HepG2 (cell line): ENCODE measurements around the gene RPRD2. TPM values are rescaled to one million over a fixed set of nuclear protein-coding genes. Genes with fewer than 3 reads are reported as not detected.

Experiments used
- EHMT2 ChIP-seq: fragments of 200-600 bp; sonication (generic); IDR thresholded peaks from 2 replicates; pipeline ENCODE4 v1.7.0; 2017; ENCODE audit warnings: antibody characterized with exemption, low read depth, low read length, borderline replicate concordance
- FOSL2 ChIP-seq: sonication (generic); formaldehyde crosslinking; IDR thresholded peaks from 2 replicates; pipeline ENCODE4 v1.4.0; 2020; ENCODE audit warnings: missing genetic modification reagents
- KAT7 ChIP-seq: IDR thresholded peaks from 2 replicates; pipeline ENCODE4 v1.6.1; 2018; ENCODE audit warnings: borderline replicate concordance, missing compliant biosample characterization
- REL ChIP-seq: sonication (generic); formaldehyde crosslinking; conservative IDR thresholded peaks from 2 replicates; pipeline ENCODE4 v1.8.0; 2022; ENCODE audit warnings: mild to moderate bottlenecking, missing genetic modification reagents, moderate library complexity
- TARDBP ChIP-seq: sonication (generic); formaldehyde crosslinking; IDR thresholded peaks from 2 replicates; pipeline ENCODE4 v1.8.0; 2022; ENCODE audit warnings: mild to moderate bottlenecking, missing genetic modification reagents
- ZNF343 ChIP-seq: sonication (generic); formaldehyde crosslinking; IDR thresholded peaks from 2 replicates; pipeline ENCODE4 v1.4.0; 2020; ENCODE audit warnings: mild to moderate bottlenecking, missing genetic modification reagents
- ZNF672 ChIP-seq: sonication (generic); formaldehyde crosslinking; IDR thresholded peaks from 2 replicates; pipeline ENCODE4 v1.8.1; 2022; ENCODE audit warnings: missing genetic modification reagents
- polyA plus RNA-seq, 8 experiments: library from polyadenylated mRNA; depleted of rRNA in 3 of 8; stranded (reverse) in 7 of 8; unstranded in 1 of 8; fragments of >200 nt; fragmentation: Illumina TruSeq in 4 of 8; extraction: Trizol in 4 of 8; gene quantifications; 2 replicates each; pipeline versions ENCODE4 v1.2.1 to v1.2.3, GENCODE V29; 2011 to 2016; ENCODE audit warnings: low read depth in 4 of 8, missing spikeins in 1 of 8, mixed read lengths in 1 of 8; ENCODE audit not compliant: insufficient read depth in 1 of 8
- total RNA-seq, 5 experiments: library from RNA; depleted of rRNA; stranded (reverse); fragments of >200 nt; fragmentation: Illumina TruSeq; extraction: Trizol; gene quantifications; 2 replicates each; pipeline ENCODE4 v1.2.3, GENCODE V29; 2016; ENCODE audit warnings: low read depth in 1 of 5
- TF ChIP-seq, protein P1 (sequence below), 2 experiments: sonication (generic) in 1 of 2; formaldehyde crosslinking in 1 of 2; IDR thresholded peaks; 2 replicates each; pipeline versions ENCODE4 v1.5.1 to v1.6.1; 2011 to 2020; ENCODE audit warnings: borderline replicate concordance in 1 of 2, low read depth in 1 of 2, low read length in 1 of 2, mild to moderate bottlenecking in 1 of 2, missing genetic modification reagents in 1 of 2, moderate library complexity in 1 of 2
- TF ChIP-seq, protein P2 (sequence below): sonication (generic); formaldehyde crosslinking; IDR thresholded peaks from 2 replicates; pipeline ENCODE4 v1.4.0; 2020; ENCODE audit warnings: mild to moderate bottlenecking, missing genetic modification reagents
- TF ChIP-seq, protein P3 (sequence below): sonication (generic); formaldehyde crosslinking; IDR thresholded peaks from 2 replicates; pipeline ENCODE4 v1.4.0; 2020; ENCODE audit warnings: missing genetic modification reagents
- TF ChIP-seq, protein P4 (sequence below), 2 experiments: sonication (generic) in 1 of 2; formaldehyde crosslinking in 1 of 2; IDR thresholded peaks; 2 replicates each; pipeline versions ENCODE4 v1.4.0 to v1.6.1; 2018 to 2020; ENCODE audit warnings: missing genetic modification reagents in 2 of 2, borderline replicate concordance in 1 of 2, low read depth in 1 of 2, mild to moderate bottlenecking in 1 of 2, missing biosample characterization in 1 of 2

RPRD2 gene
- total and polyA plus RNA-seq, 2 of the 13 experiments (the other 11 are each of a cell fraction or from before 2014, with no cell fraction given), result 8.0 to 8.9 TPM

DNA sequence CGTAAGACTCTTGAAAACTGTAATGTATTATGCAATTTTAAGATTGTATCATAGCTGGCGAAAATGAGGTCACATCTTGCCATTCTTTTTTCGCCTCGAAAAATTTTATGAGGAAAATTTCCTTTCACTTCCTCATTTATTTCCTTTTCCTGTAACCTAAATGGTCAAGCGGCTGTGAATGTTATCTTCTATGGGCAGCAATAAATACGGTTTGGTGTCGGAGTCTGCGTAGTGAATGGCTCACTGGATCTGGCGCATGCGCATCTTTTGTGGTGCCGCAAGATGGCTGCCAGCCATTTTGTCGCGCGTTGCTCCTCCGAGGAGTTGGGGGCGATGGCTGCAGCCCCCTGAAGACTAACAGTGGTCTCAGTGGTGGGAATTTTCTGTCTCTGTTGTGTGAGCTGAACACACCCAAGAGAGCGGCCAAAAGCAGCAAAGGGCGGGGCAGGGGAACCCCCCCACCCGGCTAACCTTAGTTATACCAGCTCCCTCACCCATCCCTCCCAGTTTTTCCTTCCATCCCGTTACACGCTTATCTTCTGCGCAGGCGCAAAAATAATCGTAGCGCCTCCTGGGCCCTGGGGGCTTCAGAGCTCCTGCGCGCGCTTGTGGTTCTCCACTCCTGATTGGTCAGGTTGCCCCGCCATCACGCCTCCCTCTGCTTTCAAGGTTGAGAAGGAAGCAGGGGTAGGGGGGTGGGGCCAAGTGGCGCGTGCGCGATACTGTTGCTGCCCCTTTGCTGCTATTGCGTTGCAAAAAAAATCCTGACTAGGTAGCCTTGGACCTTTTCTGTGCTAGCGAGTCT, at the start of gene RPRD2 (continued):
- TF ChIP-seq REL (CRISPR knock-in tag), result no peak
- TF ChIP-seq EHMT2, result no peak
- no peak for TF ChIP-seq ZNF343 (CRISPR knock-in tag)
- peak; percentile 32; the same call in 1 of the 2 replicates for TF ChIP-seq KAT7 (CRISPR knock-in tag)
- TF ChIP-seq, protein P1, sequence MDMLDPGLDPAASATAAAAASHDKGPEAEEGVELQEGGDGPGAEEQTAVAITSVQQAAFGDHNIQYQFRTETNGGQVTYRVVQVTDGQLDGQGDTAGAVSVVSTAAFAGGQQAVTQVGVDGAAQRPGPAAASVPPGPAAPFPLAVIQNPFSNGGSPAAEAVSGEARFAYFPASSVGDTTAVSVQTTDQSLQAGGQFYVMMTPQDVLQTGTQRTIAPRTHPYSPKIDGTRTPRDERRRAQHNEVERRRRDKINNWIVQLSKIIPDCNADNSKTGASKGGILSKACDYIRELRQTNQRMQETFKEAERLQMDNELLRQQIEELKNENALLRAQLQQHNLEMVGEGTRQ (IDR thresholded peaks at IDR 0.05; ENCODE audit: low read depth, low read length), result no peak
- TF ChIP-seq, protein P1 (CRISPR knock-in tag; IDR thresholded peaks at IDR 0.05; ENCODE audit: borderline replicate concordance), result 0 out of 2 replicates have a peak, but pooled peaks have one; percentile 47
- no peak for TF ChIP-seq ZNF672 (CRISPR knock-in tag)
- TF ChIP-seq, protein P2, sequence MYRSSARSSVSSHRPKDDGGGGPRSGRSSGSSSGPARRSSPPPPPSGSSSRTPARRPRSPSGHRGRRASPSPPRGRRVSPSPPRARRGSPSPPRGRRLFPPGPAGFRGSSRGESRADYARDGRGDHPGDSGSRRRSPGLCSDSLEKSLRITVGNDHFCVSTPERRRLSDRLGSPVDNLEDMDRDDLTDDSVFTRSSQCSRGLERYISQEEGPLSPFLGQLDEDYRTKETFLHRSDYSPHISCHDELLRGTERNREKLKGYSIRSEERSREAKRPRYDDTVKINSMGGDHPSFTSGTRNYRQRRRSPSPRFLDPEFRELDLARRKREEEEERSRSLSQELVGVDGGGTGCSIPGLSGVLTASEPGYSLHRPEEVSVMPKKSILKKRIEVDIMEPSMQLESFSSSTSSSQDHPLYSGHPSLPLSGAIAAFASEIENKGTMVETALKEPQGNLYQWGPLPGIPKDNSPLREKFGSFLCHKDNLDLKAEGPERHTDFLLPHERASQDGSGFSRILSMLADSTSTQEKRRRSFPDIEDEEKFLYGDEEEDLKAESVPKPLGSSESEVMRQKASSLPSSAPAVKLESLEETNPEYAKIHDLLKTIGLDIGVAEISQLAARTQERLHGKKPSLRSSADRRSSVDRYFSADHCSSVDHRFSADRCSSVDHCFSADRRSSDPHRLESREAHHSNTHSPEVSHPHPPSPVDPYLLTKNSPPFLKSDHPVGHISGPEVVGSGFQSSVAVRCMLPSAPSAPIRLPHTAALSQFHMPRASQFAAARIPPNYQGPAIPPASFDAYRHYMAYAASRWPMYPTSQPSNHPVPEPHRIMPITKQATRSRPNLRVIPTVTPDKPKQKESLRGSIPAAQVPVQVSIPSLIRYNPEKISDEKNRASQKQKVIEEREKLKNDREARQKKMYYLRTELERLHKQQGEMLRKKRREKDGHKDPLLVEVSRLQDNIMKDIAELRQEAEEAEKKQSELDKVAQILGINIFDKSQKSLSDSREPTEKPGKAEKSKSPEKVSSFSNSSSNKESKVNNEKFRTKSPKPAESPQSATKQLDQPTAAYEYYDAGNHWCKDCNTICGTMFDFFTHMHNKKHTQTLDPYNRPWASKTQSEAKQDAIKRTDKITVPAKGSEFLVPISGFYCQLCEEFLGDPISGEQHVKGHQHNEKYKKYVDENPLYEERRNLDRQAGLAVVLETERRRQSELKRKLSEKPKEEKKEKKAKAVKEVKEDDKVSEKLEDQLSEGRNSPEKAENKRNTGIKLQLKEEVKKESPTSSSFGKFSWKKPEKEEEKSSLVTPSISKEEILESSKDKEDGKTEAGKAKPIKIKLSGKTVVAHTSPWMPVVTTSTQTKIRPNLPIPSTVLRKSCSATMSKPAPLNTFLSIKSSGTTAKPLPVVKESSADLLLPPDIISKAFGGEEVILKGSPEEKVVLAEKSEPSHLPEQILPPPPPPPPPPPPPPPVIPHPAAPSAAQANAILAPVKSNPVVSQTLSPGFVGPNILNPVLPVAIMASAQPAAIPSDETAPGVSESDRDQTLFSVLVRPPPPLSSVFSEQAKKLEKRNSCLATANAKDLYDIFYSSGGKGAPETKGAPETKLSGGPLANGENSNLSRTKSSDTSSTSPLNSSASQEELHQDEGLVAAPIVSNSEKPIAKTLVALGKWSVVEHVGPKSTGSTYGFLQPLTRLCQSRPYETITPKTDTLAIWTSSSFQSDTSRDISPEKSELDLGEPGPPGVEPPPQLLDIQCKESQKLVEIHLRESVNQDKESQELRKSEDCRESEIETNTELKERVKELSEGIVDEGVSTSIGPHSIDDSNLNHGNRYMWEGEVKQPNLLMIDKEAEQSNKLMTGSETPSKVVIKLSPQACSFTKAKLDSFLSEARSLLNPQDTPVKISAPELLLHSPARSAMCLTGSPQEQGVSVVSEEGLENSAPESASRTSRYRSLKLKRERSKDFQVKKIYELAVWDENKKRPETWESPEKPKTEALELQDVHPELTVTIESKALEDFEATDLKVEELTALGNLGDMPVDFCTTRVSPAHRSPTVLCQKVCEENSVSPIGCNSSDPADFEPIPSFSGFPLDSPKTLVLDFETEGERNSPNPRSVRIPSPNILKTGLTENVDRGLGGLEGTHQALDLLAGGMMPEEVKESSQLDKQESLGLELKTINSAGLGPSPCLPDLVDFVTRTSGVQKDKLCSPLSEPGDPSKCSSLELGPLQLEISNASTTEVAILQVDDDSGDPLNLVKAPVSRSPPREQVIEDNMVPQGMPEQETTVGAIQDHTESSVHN, result no peak
- TF ChIP-seq FOSL2, result 0 out of 2 replicates have a peak, but pooled peaks have one; percentile 15
- TF ChIP-seq, protein P3, sequence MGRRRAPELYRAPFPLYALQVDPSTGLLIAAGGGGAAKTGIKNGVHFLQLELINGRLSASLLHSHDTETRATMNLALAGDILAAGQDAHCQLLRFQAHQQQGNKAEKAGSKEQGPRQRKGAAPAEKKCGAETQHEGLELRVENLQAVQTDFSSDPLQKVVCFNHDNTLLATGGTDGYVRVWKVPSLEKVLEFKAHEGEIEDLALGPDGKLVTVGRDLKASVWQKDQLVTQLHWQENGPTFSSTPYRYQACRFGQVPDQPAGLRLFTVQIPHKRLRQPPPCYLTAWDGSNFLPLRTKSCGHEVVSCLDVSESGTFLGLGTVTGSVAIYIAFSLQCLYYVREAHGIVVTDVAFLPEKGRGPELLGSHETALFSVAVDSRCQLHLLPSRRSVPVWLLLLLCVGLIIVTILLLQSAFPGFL, result no peak
- TF ChIP-seq, protein P4, sequence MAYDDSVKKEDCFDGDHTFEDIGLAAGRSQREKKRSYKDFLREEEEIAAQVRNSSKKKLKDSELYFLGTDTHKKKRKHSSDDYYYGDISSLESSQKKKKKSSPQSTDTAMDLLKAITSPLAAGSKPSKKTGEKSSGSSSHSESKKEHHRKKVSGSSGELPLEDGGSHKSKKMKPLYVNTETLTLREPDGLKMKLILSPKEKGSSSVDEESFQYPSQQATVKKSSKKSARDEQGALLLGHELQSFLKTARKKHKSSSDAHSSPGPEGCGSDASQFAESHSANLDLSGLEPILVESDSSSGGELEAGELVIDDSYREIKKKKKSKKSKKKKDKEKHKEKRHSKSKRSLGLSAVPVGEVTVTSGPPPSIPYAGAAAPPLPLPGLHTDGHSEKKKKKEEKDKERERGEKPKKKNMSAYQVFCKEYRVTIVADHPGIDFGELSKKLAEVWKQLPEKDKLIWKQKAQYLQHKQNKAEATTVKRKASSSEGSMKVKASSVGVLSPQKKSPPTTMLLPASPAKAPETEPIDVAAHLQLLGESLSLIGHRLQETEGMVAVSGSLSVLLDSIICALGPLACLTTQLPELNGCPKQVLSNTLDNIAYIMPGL (CRISPR knock-in tag; IDR thresholded peaks at IDR 0.05; ENCODE audit: borderline replicate concordance in 1 of 2, low read depth in 1 of 2), result peak; percentile 3 to 45; a peak in 1 of 4 replicates
- TF ChIP-seq TARDBP (CRISPR knock-in tag), result peak; percentile 2; the same call in 1 of the 2 replicates
